OCI-M2 (cell line): Measurements from ENCODE around the gene ZNF500.

ENCODE experiments used
- DNase-seq: peaks from one replicate; lab custom pipeline; 2025; ENCODE audit not compliant: unreplicated experiment; lab: John Stamatoyannopoulos, UW

The ZNF500 gene

GRCh38 chr16:4713663-4714501 is 53.1 kb downstream of the ZNF500 start:
- DNase-seq = no peak

GRCh38 chr16:4709481-4709880 is 57.5 kb downstream of the ZNF500 start:
- DNase-seq = no peak

GRCh38 chr16:4706871-4707270 is 60.1 kb downstream of the ZNF500 start:
- no peak for DNase-seq

- DNase-seq = no peak
Measured at GRCh38 chr16:4704913-4705312, 62.0 kb downstream of the ZNF500 start.

- no peak for DNase-seq
Measured at GRCh38 chr16:4704491-4704890, 62.5 kb downstream of the ZNF500 start.

GRCh38 chr16:4703906-4704305 is 63.1 kb downstream of the ZNF500 start:
- no peak for DNase-seq

- no peak for DNase-seq
Measured at GRCh38 chr16:4702466-4702808, 64.5 kb downstream of the ZNF500 start.

GRCh38 chr16:4701791-4702465 is 65.0 kb downstream of the ZNF500 start:
- no peak for DNase-seq

GRCh38 chr16:4700997-4701743 is 65.8 kb downstream of the ZNF500 start:
- DNase-seq = no peak

- no peak for DNase-seq
Measured at GRCh38 chr16:4700380-4700996, 66.5 kb downstream of the ZNF500 start.

GRCh38 chr16:4699046-4699556 is 67.9 kb downstream of the ZNF500 start:
- DNase-seq = no peak

GRCh38 chr16:4698321-4699045 is 68.5 kb downstream of the ZNF500 start:
- no peak for DNase-seq
